ENCODE results near the gene PPM1H.

GRCh38 chr12:62799766-62800406 is 135.1 kb downstream of the PPM1H start:
- no peak for TF ChIP-seq CTCF (conservative IDR thresholded peaks at IDR 0.05 in 1 of 2, IDR thresholded peaks at IDR 0.05 in 1 of 2; ENCODE audit: extremely low read depth in 1 of 2, insufficient read depth in 1 of 2, low read depth in 1 of 2, low read length in 2 of 2)
- TF ChIP-seq EZH2 (IDR thresholded peaks at IDR 0.05; ENCODE audit: borderline replicate concordance, low read length), result no peak

All from mammary epithelial cell (primary cell).